NCI-H446 (cell line): ENCODE data around the gene ZNF280A.
"Not testable (repeated sequence)": the region's sequence is repeated elsewhere in the genome, so short reads cannot be mapped to it uniquely, and the experiment has no call there.

Experiments
- DNase-seq, 2 experiments: peaks; one replicate each; lab custom pipeline; 2025; lab: John Stamatoyannopoulos, UW

Gene ZNF280A

DNA sequence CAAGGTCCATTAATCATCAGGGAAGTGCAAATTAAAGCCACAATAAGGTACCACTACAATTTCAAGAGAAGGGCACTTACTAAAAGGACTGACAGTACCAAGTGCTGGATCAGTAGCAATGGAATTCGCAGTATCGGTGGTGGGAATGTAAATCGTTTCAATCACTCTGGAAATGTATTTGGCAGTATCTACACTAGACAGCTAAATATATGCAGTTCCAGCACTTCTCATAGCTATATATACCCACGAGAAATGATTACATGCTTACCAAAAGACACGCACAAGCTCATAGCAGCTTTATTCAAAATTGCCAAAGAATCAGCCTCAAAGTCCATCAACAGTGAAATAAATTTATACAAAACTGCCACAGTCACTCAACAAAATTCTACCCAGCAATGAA is 7.1 kb downstream of the ZNF280A start:
- no peak for DNase-seq

DNA sequence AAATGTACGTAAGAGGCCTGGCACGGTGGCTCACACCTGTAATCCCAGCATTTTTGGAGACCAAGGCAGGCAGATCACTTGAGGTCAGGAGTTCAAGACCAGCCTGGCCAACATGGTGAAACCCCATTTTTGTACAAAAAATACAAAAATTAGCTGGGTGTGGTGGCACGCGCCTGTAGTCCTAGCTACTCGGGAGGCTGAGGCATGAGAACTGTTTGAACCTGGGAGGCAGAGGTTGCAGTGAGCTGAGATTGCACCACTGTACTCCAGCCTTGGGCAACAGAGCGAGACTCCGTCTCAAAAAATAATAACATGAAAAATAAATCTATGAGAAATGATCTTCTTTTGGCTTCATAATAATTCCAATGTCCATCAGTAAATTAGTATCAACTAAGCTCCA is 9.2 kb downstream of the ZNF280A start:
- DNase-seq: not testable (repeated sequence)

DNA sequence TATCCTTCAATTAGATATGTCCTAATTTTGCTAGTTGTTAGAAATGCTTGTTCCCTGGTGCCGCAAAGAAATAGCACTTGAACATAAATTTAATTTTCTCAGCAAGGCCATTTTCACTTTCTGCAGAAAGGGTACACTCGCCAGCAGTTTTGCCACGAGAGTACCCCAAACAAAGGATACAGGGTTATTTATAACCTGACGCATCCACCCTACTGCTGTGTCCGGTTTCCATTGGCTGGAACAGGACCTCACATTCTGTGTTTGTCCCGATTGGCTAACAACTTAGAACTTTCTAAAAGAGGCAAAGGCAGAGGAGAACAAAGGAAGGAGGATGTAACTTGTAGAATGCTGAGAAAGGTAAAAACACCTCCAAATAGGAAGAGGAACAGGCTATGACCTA is 10.2 kb downstream of the ZNF280A start:
- not testable (repeated sequence) for DNase-seq

DNA sequence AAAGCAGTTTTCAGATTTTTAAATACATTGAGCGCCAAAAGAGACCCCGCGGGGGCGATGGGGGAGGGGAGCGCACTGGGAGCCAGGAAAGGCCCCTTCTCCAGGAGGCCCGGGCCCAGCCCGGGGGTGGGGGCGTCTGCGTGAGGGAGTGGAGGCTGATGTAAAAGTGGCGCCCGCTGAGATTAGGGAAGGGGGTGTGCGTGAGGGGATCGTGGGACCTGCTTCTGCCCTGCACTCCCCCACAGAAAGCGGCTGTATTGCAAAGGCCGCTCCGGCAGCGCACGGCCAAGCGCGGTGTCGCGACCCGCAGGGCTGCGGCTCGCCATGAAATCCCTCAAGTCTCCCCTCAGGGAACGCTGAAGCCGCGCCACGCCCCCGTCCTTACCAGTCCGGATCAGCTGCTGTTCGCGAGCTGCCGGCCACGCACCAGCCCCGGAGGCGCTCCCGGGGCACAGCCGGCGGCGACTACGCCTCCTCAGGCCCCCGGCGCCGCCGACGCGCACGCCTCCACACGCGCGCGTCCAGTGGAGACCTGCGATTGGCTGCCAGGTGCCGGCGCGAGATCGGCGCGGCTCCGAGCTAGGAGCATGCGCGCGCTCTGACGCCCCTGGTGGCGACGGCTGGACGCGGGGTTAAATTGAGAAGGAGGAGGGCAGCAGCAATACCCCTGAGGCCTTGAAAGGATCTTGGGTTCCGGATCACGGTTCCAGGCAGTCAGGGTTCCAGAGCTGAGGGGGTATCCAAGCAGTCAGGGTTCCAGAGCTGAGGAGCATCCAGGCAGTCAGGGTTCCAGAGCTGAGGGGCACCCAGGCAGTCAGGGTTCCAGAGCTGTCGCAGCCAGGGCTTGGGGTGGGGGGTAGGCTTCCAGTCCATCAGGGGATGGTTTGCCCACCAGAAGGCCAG is 11.5 kb downstream of the ZNF280A start, which contains the start of gene ZNF280B:
ZNF280B (minus strand) TSS at position 469 of the 903 bp plus-strand sequence. CDS start 19,344 bp downstream, outside the sequence.
- peak; percentile 71 to 95 for DNase-seq

DNA sequence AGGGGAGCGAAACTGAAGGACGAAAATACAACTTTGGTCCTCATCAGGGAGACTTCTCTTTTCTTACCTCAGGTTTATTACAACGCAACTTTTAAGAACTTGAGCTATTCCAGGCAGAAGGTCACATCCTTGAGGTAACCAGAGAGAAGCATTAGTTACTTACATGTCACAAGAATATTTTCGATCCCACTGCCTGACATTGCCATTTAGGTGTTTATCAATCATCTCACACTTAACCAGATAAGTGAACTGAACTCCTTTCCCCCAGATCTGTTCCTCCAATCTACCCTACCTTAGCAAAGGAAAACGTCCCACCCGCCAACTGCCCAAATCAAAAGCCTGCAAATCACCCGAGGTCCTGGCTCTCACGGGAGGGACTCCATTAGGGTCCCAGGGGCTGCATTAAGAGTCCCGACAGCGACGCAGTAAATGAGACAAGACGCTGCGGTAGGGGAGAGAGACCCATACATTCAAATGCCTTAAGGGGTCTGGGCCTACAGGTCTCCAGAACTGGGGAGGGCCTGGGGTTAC is 12.3 kb downstream of the ZNF280A start:
- DNase-seq: no peak

DNA sequence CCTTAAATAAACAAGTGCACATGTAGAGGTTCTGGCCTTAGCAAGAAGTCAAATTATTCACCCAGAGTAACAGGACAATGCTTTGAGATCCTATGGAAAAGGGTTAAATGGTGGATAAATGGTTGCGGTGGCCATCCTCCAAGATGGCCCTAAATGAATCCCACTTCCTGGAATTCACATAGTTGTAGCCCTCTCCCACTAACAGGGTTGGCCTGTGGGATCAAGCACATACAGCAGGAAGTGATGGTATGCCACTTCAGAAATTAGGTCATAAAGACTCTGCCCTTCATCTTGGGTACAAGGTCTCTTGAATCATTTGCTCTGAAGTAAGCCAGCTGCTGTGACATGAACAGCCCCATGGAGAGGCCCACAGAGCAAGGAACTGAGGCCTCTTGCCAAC is 13.3 kb downstream of the ZNF280A start:
- no peak for DNase-seq

DNA sequence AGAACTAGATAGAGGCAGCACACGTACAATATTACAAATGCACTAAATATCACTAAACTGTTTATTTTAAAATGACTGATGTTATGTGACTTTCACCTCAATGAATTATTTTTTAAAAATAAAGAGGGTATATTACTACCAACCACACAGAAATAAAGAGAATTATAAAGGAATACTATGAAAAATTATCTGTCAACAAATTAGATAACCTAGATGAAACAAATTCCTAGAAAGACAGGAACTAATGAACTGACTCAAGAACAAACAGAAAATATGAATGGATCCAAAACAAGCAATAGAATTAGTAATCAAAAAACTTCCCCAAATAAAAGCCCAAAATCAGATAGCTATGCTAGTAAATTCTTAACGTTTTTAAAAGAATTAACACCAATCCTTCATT is 21.8 kb downstream of the ZNF280A start:
- no peak for DNase-seq

DNA sequence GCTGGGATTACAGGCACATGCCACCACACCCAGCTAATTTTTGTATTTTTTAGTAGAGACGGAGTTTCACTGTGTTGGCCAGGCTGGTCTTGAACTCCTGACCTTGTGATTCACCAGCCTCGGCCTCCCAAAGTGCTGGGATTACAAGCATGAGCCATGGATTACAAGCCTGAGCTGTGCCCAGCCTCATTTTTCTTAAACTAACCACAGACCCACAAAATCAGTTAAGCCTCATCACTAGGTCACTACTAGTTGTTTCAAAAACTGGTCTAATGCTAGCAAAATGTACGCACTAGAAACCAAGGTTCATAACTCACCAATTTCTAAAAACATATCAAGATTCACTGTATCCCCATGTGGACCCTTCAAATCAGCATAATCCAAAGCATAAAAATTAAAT is 28.5 kb downstream of the ZNF280A start:
- not testable (repeated sequence) for DNase-seq

DNA sequence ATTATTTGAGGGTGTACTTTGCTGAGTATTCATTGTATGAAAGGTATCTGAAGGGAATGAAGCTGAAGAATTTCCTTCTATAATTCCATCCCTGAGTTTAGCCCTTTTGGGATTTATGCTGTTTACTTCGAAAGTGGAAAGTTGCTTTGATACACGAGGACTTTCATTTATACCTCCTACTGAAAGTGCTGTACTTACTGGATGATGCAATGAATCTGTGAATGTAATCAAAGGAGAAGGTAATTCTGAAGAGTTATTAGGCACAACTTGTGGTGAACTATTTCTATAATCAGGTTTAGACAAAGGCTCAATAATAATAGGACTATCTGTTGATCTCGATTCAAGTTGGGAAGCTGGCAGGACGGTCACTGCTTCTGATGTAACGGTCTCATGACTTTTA is 31.3 kb downstream of the ZNF280A start:
- no peak for DNase-seq

DNA sequence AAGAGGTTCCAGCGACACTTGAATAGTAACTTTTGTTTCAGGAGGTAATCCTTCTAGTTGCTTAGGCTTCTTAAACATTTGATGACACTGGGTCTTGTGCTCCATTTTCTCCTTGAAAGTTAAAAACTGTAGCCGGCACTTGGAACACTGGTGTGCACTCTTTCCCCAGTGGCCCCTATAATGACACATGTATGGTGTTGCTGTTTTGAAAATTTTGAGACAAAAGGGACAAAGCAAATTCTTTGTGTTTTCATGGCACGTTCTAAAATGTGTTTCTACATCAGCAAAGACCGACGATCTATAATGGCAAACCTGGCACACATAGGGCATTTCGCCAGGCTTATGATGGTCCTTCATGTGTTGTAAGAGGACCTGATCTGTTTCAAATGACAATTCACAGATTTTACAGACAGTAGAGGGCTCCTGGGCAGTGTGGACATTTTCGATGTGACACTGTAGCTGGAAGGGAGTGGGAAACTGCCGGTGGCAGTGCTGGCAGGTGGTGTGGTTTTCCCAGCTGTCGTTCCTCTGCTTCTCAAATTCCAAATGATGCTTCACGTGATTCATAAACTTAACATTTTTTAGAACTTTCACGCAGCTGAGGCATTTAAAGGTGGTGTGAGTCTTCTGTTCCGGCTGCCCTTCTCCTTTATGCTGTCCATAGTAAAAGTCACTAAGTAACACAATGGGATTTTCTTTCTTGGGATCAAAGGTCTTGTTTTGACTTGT is 32.0 kb downstream of the ZNF280A start:
- DNase-seq: no peak

DNA sequence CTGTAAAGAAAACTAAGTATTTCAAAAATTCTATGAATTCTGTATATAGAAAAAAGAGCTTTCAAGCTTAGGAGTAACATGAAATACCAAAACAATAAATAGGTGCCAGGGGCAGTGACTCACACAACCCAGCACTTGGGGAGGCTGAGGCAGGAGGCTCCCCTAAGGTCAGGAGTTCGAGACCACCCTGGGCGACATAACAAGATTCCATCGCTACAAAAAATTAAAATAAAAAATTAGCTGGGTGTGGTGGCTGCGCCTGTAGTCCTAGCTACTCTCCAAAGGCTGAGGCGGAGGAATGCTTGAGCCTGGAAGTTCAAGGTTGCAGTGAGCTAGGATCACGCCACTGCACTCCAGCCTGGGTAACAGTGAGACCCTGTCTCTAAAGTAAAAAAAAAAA is 33.0 kb downstream of the ZNF280A start:
- DNase-seq: no peak

DNA sequence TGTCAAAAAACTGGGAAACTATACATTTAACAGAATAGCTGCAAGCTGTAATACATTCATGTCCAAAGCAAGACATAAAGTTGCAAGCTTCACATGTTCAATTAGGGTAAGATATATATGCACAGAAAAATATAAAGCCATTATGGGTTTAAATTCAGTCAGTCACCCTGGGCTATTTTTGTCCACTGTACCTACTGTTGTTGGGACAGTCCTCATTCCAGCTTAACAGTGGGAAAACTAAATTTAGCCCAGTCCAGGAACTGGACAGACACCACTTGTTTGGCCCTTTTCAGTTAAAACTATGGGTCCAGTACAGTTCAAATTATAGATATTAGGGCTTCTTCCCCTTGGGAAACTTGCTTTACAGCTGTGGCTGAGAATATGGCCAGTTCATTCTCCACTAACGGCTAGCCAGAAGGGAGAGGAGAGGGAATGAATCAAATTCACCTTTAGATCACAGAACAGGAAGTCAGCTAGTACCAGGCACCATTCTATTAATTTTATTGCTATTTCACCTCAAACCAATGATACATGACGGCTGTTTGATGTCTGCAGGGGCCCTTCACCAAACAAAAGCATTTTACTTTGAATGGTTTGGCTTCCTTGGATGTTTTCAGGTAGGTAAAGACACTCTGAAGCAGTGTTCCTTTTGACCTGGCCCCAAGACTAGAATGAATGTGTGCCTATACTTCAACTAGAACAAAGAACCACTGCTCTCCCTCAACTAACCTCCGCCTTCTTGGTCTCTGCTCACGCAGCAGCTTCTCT is 33.8 kb downstream of the ZNF280A start:
- no peak for DNase-seq

DNA sequence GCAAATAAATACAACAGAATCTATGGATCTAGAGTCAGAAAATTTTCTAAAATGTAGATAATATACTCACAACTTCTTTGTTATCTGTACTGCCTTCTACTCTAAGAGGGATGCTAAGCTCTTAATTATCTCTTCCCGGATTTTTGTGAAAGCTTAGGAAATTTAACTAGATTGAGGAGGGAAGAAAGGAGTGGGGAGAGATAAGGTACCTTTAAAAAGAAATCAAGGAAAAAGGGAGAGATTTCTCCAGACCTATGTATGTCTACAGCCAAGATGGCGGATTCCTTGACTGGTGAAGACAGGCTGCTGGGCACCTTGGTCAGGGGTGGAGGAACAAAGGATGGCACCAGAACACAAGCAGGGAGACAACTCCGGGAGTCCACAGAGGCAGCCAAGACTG is 34.5 kb downstream of the ZNF280A start:
- no peak for DNase-seq

DNA sequence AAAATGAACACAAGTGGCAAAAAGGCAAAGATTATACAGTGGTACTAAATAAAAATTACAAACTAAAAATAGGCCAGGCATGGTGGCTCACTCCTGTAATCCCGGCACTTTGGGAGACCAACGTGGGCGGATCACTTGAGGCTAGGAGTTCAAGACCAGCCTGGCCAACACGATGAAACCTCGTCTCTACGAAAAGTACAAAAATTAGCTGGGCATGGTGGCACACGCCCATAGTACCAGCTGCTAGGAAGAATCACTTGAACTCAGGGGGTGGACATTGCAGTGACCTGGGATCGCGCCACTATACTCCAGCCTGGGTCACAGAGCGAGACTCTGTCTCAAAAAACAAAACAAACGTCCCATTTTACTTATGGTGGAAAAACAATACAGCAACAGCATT is 36.0 kb downstream of the ZNF280A start:
- DNase-seq: no peak

DNA sequence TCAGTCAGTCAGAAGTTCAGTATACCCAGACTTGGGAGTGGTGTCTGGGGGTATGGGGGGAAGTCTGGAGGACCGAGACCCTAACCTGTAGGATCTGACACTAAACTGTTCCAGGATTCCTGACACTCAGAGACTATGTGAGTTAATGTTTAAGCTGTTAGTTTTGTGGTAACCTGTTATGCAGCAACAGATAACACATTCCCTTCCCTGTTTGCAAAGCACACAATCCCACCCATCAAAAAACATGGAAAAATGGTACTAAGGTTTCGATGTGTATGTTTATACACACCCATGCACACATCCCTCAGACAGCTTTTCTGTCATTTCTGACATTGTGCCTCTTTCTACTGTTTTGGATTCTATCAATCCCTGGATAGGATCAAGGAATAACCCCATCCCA is 39.1 kb downstream of the ZNF280A start:
- DNase-seq: no peak

DNA sequence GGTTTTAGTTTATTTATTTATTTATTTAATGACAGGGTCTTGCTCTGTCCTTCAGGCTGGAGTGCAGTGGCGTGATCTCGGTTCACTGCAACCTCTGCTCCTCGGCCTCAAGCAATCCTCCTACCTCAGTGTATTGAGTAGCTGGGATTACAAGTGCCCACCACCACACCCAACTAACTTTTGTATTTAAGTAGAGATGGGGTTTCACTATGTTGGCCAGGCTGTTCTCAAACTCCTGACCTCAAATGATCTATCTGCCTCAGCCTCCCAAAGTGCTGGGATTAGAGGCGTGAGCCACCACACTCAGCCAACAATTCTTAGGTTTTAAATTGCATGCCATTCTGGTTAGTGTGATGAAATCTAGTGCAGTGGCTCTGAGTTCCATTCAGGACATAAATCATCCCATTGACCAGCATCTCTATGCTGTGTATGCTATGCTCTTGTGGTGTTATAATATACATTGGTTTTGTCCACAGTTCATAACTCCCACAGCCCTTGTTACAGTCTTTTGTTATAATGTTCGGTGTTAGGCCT is 40.0 kb downstream of the ZNF280A start:
- no peak for DNase-seq

DNA sequence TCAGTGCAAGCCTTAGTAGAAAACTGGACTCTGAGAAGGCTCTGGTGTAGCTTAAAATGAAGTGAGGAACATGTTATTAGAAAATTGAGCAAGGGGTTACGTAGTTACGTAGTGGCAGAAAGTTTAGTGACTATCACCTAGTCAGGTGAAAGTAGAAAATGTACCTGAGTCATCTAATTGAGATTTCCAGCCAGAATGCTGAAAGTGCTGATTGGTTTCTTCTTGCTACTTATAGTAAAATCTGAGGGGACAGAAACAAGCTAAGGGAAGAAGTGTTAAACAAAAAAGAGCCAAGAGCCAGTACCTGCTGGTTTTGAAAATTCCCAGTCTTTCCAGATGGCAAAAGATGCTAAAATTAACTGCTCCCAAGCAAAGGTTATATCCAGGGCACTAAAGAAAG is 41.0 kb downstream of the ZNF280A start:
- DNase-seq: no peak

DNA sequence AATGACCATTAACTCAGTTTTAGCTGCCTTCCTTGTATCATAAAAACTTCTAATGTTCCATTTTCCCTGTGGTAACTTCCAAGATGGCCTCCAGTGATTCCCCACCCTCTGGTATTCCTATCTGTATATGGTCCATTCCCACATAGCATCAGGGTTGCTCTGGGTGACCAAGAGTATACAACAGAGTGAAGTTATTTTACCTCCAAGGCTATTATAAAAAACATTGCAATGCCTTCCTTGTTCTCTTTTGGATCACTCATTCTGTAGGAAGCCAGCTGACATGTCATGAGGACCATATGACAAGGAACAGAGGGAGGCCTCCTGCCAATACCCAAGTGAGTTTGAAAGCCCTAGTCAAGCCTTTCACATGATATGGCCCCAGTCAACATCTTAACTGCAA is 41.6 kb downstream of the ZNF280A start:
- DNase-seq: no peak

DNA sequence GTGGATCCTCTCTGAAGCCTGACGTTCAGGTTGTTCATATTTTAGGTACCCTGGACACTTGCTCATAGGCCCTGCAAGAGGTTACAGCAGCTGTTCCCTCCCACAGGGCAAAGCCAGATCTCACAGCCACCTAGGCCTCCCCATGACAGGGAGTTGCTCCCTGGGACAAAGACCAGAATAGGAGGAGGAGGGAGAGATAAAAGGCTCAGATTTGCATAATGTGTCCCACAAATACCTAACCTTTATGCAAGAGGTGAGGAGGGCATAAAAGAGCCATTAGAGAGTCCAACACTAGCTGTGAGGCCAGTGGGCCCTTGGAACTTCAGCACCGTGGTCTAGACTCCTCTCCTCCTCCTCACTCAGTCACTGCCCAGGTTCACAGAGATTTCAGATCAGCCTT is 45.3 kb downstream of the ZNF280A start:
- no peak for DNase-seq

DNA sequence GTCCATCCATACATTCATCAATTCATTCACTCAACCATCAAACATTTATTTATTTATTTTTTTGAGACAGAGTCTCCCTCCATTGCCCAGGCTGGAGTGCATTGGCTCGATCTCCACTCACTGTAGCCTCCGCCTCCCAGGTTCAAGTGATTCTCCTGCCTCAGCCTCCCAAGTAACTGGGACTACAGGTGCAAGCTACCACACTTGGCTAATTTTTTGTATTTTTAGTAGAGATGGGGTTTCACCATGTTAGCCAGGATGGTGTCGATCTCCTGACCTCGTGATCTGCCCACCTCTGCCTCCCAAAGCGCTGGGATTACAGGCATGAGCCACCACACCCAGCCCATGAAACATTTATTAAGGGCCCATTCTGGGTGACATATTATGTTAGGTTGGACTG is 49.0 kb downstream of the ZNF280A start:
- not testable (repeated sequence) for DNase-seq

DNA sequence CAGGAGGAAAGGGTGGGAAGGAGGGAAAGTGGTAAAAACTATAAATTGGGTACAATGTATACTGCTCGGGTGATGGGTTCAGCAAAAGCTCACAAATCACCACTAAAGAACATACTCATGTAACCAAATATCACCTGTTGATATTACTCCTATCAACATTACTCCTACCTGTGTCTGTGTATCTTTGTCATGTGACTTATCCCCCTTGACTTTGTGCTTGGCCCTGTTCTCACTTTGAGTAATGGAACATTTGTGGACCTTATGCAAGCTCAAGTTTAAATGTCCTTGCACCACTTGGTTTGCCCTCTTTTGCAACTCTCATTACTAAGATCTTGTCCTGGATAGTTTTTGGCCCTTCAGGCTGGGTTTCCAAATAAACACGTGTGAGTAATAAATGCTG is 50.5 kb downstream of the ZNF280A start:
- DNase-seq: no peak
